T-helper 1 cell treated with Interleukin-12 subunit alpha and Interleukin-12 subunit beta and Interleukin-4 antibody, amounts not matched to agents 30 μg/mL and 1 μg/mL, for 36 hours (primary cell): ENCODE measurements around the gene ALCAM.

Experiments used
- H3K27ac Mint-ChIP-seq: one replicate; pipeline ENCODE4 v1.8.0; 2021; ENCODE audit warnings: mild to moderate bottlenecking, mixed read lengths
- H3K27me3 Mint-ChIP-seq: one replicate; pipeline ENCODE4 v1.8.0; 2021; ENCODE audit warnings: low read depth, mixed read lengths
- H3K36me3 Mint-ChIP-seq: one replicate; pipeline ENCODE4 v1.8.0; 2021; ENCODE audit warnings: low read depth, mixed read lengths
- H3K4me1 Mint-ChIP-seq: one replicate; pipeline ENCODE4 v1.8.0; 2021; ENCODE audit warnings: low read depth, mixed read lengths
- H3K4me3 Mint-ChIP-seq: one replicate; pipeline ENCODE4 v1.8.0; 2021; ENCODE audit warnings: mild to moderate bottlenecking, moderate library complexity, mixed read lengths
- H3K9me3 Mint-ChIP-seq: one replicate; pipeline ENCODE4 v1.8.0; 2021; ENCODE audit warnings: mixed read lengths

The ALCAM gene

GRCh38 chr3:105365391-105366325 is 1.1 kb upstream of the ALCAM start:
- Mint-ChIP-seq H3K4me3 (peak overlapping the region; percentile 88), H3K27ac (peak overlapping the region; percentile 27), H3K4me1 (peaks cover 30% of the 10 kb centered on the region), H3K9me3 (no peaks in the 10 kb centered on the region), H3K27me3 (peaks cover 23% of the 10 kb centered on the region), H3K36me3 (no peaks in the 10 kb centered on the region)

- peaks cover 30% of the 10 kb centered on the region for H3K4me1 Mint-ChIP-seq
- H3K9me3 Mint-ChIP-seq = no peaks in the 10 kb centered on the region
- peak overlapping the region; percentile 88 for H3K4me3 Mint-ChIP-seq
- H3K27ac Mint-ChIP-seq = peak overlapping the region; percentile 88
- H3K36me3 Mint-ChIP-seq = no peaks in the 10 kb centered on the region
- H3K27me3 Mint-ChIP-seq = peaks cover 23% of the 10 kb centered on the region
These were observed 325 bp downstream of the ALCAM start for GRCh38 chr3:105367063-105367405.

DNA sequence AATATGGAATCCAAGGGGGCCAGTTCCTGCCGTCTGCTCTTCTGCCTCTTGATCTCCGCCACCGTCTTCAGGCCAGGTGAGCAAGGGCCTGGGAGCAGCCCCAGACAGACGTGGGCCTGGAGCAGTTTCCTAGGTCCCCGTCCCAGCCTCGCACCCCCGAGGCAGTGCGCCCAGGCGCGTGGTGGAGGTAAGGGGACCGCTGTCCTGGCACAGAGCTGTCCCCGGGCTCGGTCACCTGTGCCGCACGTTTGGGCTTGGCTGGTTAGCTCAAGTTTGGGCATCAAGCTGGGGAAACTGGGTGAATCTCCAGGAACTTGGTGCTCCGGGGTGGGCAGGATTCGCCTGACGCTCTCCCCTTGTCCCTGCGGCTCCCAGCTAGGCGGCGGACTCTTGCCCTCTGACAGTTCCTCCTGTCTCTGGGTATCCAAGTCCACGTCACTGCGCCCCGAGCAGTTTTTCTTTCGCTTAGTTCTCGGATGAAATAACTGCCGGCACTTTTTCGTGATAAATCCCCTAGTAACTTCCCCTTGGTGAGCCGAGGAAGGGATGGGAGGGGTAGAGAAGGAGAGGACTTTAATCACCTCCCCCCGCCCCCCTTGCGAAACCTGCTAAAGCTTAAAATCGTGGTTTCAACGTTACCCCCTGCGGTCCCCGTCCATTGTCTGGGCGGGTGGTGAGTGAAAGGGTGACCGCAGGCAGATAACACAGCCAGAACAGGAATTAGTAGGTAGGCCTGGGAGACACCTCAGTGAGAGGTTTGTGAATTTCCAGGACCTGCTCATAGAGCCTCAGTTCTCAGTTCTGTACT is 901 bp downstream of the ALCAM start:
- H3K36me3 Mint-ChIP-seq = no peaks in the 10 kb centered on the region
- H3K4me3 Mint-ChIP-seq = peak overlapping the region; percentile 97
- no peaks in the 10 kb centered on the region for H3K9me3 Mint-ChIP-seq
- peaks cover 35% of the 10 kb centered on the region for H3K4me1 Mint-ChIP-seq
- H3K27me3 Mint-ChIP-seq = peaks cover 23% of the 10 kb centered on the region
- H3K27ac Mint-ChIP-seq = peak overlapping the region; percentile 97

- Mint-ChIP-seq H3K4me3 (peak overlapping the region; percentile 97), H3K27me3 (peaks cover 22% of the 10 kb centered on the region), H3K36me3 (no peaks in the 10 kb centered on the region), H3K9me3 (no peaks in the 10 kb centered on the region), H3K4me1 (peaks cover 37% of the 10 kb centered on the region), H3K27ac (peak overlapping the region; percentile 97)
These were observed 2.1 kb downstream of the ALCAM start for GRCh38 chr3:105368566-105369499.

GRCh38 chr3:105369500-105370371 is 3.0 kb downstream of the ALCAM start:
- Mint-ChIP-seq H3K9me3 (no peaks in the 10 kb centered on the region), H3K36me3 (no peaks in the 10 kb centered on the region), H3K27ac (peak overlapping the region; percentile 97), H3K27me3 (peaks cover 16% of the 10 kb centered on the region), H3K4me1 (peaks cover 37% of the 10 kb centered on the region), H3K4me3 (peak overlapping the region; percentile 97)

DNA sequence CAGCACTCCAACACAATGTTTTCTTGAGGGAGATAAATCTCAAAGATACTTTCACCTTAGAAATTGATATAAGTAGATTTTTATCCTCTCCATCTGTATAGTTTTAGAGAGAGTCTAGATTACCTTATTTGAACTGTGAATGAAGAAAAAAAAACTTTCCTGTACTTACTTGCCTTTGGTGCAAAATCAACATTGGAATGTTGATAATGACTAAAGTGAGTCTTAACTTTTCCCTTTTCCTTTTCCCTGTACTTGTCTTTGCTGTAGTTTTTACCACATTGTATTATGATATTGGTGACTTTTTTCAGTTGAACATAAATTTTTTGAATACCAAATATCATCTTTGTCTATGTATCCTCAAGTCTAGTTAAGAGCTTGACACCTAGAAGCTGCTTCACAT is 6.7 kb downstream of the ALCAM start:
- no peak overlapping the region for H3K27ac Mint-ChIP-seq
- H3K4me3 Mint-ChIP-seq = no peak overlapping the region
- no peaks in the 10 kb centered on the region for H3K27me3 Mint-ChIP-seq
- no peaks in the 10 kb centered on the region for H3K36me3 Mint-ChIP-seq
- H3K9me3 Mint-ChIP-seq = no peaks in the 10 kb centered on the region
- H3K4me1 Mint-ChIP-seq = peaks cover 26% of the 10 kb centered on the region

DNA sequence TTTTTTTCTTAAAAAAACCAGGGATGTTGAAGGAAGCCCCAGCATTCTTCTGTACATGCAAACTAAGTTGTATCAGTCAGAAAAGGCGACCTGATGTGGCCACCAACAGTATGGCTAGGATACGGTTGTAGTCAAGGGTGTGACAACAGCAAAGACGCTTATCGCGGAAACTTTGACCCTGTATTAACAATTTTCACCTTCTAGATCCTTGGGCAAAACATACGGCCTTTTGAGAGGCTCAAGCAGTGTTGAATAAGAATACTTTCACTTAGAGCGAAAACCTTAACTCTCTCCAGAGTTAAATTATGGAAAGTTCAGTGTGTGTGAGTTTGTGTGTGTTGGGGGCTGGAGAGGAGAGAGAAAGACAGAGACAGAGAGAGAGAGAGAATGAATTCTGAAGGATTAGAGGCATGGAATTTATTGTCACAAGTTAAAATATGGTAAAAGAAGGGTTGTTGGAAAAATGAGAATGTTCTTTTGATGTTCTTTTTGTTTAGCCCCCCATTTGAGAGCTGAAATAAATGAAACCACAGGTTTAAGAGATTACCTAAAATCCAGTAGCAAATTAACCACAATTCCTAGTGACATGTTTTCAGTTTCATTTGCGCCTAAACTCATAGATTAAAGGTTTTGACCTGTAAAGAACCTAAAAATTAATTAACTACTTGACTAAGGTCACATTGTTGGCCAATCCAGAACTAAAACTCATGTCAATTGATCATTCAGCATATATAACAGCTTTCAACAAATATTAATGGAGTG is 9.2 kb downstream of the ALCAM start:
- Mint-ChIP-seq H3K27me3 (no peaks in the 10 kb centered on the region), H3K36me3 (no peaks in the 10 kb centered on the region), H3K9me3 (no peaks in the 10 kb centered on the region), H3K27ac (no peak overlapping the region), H3K4me3 (no peak overlapping the region), H3K4me1 (peaks cover 17% of the 10 kb centered on the region)

DNA sequence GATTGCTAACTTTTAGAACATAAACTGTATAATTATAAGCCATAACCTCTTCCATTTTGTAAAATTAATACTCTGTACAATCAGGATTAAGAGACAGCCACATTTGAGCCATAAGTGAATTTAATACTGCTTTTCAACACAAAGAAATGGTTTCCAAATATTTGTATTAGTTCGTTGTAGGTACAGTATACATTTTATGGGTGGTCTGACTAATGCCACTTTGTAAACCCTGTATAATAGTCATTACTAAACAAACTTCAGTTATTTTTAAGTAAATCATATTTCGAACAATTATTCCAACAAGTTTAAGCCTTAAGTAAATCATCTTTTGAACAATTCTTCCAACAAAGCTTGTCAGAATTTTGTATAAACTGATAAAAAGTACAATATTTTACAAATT is 11.0 kb downstream of the ALCAM start:
- H3K9me3 Mint-ChIP-seq = peaks cover 2% of the 10 kb centered on the region
- H3K36me3 Mint-ChIP-seq = no peaks in the 10 kb centered on the region
- H3K4me1 Mint-ChIP-seq = peaks cover 11% of the 10 kb centered on the region
- H3K4me3 Mint-ChIP-seq = no peak overlapping the region
- H3K27ac Mint-ChIP-seq = no peak overlapping the region
- H3K27me3 Mint-ChIP-seq = no peaks in the 10 kb centered on the region

- Mint-ChIP-seq H3K36me3 (no peaks in the 10 kb centered on the region), H3K9me3 (peaks cover 13% of the 10 kb centered on the region), H3K4me3 (no peak overlapping the region), H3K4me1 (peaks cover 3% of the 10 kb centered on the region), H3K27me3 (no peaks in the 10 kb centered on the region), H3K27ac (no peak overlapping the region)
These were observed 18.5 kb downstream of the ALCAM start for GRCh38 chr3:105385179-105385578.

DNA sequence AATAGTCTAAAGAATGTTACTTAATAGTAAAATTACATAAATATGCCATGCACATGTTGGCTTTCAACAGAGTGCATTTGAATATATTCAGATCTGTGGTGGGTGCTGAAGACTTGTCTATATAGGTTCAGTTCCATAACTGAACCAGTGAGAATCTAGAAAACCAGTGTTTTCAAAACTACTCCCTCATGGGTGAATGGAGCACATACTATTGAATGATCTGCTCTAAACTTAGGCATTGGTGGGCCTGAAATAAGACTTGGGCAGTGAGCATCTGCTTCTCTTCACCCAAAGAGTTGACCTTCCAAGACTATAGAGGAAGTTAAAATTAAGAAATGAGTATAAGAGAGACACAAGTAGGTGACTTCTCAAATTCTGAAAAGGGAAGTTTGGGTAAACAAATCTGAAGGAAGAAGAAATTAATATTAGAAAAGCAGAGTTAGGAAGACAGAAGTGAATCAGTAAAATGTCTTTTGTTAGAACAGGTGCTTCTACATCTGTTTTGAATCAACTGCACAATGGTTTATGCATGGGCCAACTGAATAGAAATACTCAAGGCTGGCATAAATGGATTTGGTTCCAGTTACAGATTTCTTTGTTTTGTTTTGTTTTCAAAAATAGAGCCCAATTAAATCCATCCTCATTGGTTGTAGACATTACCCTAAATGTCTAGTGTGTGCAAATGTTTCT is 19.3 kb downstream of the ALCAM start:
- no peak overlapping the region for H3K27ac Mint-ChIP-seq
- H3K36me3 Mint-ChIP-seq = no peaks in the 10 kb centered on the region
- no peaks in the 10 kb centered on the region for H3K27me3 Mint-ChIP-seq
- H3K4me3 Mint-ChIP-seq = no peak overlapping the region
- peaks cover 21% of the 10 kb centered on the region for H3K9me3 Mint-ChIP-seq
- peaks cover 3% of the 10 kb centered on the region for H3K4me1 Mint-ChIP-seq

DNA sequence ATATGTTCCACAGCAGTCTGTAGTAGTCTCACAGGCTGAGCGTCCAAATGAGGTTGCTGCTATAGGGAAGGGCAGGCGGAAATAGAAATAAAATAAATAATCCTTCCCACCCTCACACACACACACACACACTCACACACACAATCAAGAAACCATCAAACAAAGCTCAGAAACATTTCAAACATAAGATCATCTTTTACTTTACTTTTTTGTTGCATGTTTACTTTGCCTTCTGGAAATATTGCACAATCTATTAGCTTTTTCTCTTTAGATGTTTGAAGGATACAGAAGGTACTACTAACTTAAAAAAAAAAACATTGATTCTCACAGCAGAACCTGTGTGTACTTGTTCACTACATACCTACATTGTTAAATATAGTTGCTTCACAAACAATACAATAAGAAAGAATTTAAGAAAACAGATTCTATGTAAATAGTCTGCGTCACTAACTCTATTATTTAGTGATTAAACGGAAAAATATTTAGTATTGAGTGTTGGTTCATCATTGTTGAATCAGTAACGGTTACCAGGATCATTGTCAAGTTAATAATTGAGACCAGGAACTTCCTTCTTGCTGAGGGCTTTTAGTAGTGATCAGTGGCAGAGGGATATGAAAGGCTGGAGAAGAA is 20.5 kb downstream of the ALCAM start:
- Mint-ChIP-seq H3K9me3 (peaks cover 32% of the 10 kb centered on the region), H3K4me1 (peaks cover 3% of the 10 kb centered on the region), H3K4me3 (no peak overlapping the region), H3K36me3 (no peaks in the 10 kb centered on the region), H3K27ac (no peak overlapping the region), H3K27me3 (no peaks in the 10 kb centered on the region)

DNA sequence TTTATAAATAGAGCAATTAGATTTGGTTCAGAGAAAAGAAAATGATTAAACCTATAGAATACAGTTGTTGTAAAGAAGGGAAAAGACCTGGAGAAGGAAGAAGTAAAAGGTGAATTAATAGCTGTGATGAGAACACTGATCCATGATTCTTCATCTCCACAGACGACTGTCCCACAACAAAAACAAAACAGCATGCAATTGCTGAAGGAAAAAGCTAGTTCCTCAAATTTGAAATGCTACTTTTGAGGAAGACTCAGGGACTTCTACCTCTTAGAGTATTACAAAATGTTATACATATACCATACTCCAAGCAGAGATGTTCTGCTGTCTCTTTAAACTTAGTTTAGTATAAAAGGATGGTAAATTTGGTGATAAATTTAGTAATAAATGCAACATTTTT is 21.5 kb downstream of the ALCAM start:
- peaks cover 33% of the 10 kb centered on the region for H3K9me3 Mint-ChIP-seq
- H3K36me3 Mint-ChIP-seq = peaks cover 2% of the 10 kb centered on the region
- H3K27ac Mint-ChIP-seq = no peak overlapping the region
- H3K4me3 Mint-ChIP-seq = no peak overlapping the region
- H3K27me3 Mint-ChIP-seq = no peaks in the 10 kb centered on the region
- H3K4me1 Mint-ChIP-seq = peaks cover 3% of the 10 kb centered on the region
